LNCAP (cell line): ENCODE data around the gene TBX6.

ENCODE experiments used
- TF ChIP-seq, protein P1 (sequence below): fragments of 450-650 bp; IDR thresholded peaks from 2 replicates; pipeline ENCODE4 v1.5.1; 2017; ENCODE audit warnings: mild to moderate bottlenecking

TBX6 gene

GRCh38 chr16:30124985-30125379 lies 33.3 kb upstream of the TBX6 start:
- TF ChIP-seq, protein P1, sequence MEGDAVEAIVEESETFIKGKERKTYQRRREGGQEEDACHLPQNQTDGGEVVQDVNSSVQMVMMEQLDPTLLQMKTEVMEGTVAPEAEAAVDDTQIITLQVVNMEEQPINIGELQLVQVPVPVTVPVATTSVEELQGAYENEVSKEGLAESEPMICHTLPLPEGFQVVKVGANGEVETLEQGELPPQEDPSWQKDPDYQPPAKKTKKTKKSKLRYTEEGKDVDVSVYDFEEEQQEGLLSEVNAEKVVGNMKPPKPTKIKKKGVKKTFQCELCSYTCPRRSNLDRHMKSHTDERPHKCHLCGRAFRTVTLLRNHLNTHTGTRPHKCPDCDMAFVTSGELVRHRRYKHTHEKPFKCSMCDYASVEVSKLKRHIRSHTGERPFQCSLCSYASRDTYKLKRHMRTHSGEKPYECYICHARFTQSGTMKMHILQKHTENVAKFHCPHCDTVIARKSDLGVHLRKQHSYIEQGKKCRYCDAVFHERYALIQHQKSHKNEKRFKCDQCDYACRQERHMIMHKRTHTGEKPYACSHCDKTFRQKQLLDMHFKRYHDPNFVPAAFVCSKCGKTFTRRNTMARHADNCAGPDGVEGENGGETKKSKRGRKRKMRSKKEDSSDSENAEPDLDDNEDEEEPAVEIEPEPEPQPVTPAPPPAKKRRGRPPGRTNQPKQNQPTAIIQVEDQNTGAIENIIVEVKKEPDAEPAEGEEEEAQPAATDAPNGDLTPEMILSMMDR = no peak

- TF ChIP-seq, protein P1 = no peak
Measured at GRCh38 chr16:30122604-30123160, 31.0 kb upstream of the TBX6 start.

GRCh38 chr16:30121741-30122571 lies 30.2 kb upstream of the TBX6 start:
- TF ChIP-seq, protein P1 = no peak

GRCh38 chr16:30120340-30121105 lies 28.8 kb upstream of the TBX6 start:
- TF ChIP-seq, protein P1 = no peak

- TF ChIP-seq, protein P1 = no peak
Measured at GRCh38 chr16:30119428-30119827, 27.7 kb upstream of the TBX6 start.

DNA sequence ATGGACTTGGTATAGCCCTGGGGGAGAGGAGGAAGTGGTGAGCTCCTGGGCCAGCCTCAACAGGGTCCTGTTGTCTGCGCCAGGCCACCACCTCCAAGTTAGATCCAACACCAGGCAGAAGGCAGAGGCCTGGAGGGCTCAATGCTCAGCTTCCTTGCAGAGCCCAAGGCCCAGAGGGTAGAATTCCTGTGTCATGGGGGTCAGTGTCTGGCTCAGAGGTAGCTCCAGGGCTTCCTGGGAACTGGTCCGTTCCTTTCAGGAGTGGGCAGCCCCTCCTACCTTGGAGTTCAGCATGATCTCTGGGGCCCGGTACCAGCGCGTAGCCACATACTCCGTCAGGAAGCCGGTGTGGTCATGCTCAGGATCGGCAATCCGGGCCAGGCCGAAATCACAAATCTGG lies 26.0 kb upstream of the TBX6 start:
- TF ChIP-seq, protein P1 = no peak

GRCh38 chr16:30116291-30117207 lies 24.8 kb upstream of the TBX6 start:
- TF ChIP-seq, protein P1 = no peak
